GM19395 (cell line): ENCODE data around the gene ACP1.

Experiments
- ATAC-seq: cut with Tn5 transposase; IDR thresholded peaks from one replicate; pipeline ENCODE4 v1.9.1; 2021; ENCODE audit warnings: mild to moderate bottlenecking, moderate library complexity; ENCODE audit not compliant: unreplicated experiment

ACP1 gene

DNA sequence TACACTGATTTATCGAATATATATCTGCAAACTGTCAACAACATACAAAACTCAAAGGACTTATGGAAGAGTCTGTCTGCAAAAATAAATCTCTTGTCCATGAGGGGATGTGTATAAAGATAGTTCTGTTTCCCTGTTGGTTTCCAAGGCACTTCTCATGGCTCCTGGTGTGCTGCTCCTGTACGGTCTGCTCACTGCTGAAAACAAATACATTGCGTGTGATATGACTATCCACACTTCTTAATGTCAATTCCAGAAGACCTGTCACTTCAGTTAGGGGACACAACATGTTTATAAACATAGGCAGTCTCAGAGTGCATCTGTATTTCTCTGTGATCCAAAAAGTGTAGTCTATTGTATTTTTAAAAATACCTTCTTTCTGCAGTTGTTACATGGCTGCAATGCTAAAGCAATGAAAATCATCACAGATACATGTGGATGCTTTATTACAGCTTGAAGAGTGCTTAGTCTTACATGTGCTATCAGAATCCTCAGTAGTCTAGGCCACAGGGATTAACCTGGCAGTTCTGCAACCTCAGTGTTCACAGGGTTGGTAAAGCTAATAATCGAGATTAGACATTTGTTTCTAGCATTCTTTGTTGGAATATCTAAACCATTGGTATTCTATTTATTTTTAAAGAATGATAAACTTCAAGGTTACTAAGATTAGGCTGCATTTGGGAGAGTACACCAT is 15.4 kb downstream of the ACP1 start:
- ATAC-seq = no peak

DNA sequence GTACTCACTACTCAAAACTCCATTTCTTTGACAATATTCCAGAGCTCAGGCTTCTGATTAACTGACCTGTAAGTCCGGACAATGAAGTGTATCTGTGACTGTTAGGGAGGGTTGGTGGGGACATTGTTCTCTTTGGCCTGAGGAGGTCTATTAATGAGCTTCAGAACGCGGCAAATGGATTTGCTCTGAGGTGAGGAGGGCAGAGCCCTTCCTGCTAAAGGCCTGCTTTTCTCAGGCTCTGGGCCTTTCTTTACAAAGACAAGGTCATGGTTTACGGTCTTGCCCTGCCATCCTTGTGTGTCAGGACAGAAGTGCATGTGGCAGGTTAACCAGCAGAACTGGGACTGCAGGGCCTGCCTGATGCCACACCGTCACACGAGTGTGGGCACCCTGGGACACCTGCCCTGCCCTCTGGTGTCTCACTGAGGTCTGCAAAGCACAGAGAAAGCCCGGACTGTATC is 15.9 kb downstream of the ACP1 start:
- no peak for ATAC-seq

GRCh38 chr2:281381-281780 is 16.6 kb downstream of the ACP1 start:
- ATAC-seq = no peak

DNA sequence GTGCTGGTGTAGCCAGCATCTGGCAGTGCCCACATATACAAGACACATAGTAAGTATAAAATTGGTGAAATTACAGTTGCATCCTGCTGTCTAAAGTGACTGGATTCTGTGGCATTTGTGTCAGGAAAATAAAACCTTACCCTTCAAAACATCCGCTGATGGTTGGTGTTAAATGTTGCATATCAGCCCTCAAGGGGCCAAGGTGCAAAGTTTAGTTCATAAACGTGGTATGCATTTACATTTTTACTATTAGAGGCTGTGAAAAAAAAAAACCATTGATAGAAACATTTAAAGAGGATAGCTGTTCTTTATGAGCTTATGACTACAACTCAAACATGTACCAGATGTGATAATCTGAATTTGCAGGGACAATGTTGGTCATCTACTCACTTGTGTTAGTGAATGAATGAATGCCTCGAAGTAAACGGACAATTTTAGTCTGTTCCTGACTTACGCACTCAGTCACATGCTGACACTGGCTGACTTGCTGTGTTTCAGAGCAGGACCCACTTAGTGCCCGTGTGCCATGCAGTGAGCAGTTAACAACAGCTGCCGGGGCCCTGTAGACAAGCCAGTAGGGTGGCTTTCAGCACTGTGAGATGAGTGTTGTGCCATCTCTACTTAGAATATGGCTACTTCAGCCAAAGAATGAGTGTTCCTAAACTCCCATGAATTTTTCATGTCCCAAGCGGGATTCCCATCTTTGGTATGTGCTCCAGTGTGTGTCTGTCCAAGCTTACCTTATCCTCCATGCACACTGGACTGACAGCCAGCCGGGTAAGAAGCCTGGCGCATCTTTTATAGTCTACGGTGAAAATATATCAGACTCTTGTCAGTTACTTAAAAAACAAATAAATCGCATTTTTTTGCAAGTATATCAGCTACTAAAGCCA is 17.9 kb downstream of the ACP1 start:
- ATAC-seq = no peak

DNA sequence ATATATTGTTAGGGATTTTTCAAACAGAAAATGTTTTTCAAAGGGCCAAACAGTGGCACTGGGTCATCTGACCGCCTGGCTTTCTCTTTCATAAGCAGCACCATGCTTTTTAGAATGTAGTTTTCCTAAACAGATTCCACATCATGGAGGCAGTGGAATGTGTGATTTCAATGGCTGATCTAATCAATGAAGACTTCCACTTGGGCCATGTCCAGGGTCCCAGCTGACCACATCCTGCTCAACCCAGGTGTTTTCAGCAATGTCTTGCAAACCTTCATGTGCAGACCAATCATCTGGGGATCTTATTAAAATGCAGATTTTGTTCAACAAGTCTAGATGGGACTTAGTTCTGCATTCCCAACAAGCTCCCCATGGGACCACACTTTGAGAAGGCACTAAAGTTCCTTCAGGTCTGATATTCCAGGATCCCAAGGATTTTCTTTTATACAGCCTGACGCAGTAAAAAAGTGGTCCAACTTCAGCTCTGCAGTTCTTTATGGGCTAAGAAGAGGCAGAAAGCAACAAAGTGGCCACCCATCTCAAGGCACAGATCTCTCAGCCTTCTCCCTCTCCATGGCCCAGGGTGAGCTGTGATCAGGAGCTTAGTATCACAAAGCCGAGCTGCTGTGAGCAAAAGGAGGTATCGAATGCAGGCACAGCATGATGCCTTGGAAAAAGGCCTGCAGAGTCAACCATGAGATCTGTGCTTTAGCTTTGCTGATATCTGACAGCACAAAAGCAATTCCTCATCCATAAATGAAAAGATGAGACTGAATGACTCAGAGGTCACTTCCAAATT is 19.4 kb downstream of the ACP1 start:
- no peak for ATAC-seq

DNA sequence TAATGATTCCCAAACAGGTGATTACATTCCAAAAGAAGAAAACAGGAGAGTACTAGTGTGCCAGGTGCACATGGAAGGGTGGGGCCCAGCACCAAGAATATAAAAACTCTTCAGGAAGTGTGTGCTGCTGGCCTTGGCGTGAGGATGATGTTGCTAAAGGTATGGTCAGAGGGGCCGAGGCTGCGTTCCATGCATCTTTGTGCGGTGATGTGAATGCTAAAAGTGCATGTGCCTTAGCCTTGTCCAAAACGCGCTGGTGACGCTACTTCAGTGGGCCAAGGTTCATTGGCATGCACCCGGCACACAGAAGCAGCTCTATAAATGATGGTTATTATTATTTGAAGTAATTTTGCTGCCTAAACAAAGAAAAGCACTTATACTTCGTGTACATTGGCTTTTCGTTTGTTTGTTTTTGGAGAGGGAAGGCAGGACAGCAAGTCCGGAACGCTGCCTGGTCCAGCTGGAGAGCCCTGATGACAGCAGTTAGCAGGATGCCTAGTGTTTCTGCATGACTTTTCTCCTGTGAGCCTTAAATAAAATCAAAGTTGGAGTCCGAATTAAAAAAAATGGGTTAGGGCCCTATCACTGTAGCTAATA is 20.2 kb downstream of the ACP1 start:
- ATAC-seq = no peak

GRCh38 chr2:285531-285930 is 20.8 kb downstream of the ACP1 start:
- ATAC-seq = no peak

GRCh38 chr2:286035-286434 is 21.3 kb downstream of the ACP1 start:
- ATAC-seq = no peak

- no peak for ATAC-seq
Measured at GRCh38 chr2:286774-287392, 22.1 kb downstream of the ACP1 start.

GRCh38 chr2:287471-287885 is 22.7 kb downstream of the ACP1 start:
- no peak for ATAC-seq

DNA sequence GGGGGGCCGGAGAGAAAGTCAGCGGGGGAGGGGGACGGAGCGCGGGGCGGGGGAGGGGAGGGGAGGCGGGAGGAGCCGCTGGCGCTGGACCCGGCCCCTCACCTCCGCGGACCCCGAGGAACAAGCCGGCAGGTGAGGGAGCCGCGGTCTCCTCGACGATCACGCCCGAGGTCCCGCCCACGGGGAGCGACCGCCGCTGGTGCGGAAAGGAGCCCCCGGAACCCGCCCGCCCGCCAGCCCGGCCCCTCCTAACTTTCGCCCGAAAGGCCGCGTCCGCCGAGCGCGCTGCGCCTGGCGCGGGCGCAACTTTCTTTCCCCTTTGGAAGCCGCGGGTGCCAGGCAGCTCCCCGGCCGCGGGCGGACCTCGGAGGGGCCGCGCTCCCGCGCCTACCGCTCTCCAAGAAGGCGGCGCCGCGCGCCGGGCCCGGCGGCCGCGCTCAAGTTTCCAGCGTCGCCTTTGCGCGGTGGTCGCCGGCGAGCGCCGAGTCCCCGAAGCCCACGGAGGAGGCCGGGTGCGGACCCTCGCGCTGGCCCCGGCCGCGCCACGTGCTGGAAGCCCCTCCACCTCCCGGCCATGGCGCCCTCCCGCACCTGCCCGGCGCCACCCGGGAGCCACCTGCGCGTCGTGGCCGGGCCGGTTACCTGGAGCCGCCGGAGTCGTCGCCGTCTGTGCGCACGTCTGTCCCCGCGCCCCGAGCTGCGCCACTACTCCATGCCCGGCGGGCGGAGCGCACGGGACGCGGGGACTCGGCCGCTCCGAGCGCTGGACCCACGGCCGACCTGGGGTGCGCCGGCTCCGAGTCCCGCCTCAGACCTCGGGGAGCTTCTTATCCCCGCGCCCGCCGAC is 23.4 kb downstream of the ACP1 start, which contains the start of gene ALKAL2:
Gene ALKAL2, minus strand, starts transcription at position 181 of the 847 bp plus-strand sequence. CDS start 256 bp downstream, outside the sequence.
- no peak for ATAC-seq

GRCh38 chr2:288758-289361 is 24.1 kb downstream of the ACP1 start:
- ATAC-seq = no peak

DNA sequence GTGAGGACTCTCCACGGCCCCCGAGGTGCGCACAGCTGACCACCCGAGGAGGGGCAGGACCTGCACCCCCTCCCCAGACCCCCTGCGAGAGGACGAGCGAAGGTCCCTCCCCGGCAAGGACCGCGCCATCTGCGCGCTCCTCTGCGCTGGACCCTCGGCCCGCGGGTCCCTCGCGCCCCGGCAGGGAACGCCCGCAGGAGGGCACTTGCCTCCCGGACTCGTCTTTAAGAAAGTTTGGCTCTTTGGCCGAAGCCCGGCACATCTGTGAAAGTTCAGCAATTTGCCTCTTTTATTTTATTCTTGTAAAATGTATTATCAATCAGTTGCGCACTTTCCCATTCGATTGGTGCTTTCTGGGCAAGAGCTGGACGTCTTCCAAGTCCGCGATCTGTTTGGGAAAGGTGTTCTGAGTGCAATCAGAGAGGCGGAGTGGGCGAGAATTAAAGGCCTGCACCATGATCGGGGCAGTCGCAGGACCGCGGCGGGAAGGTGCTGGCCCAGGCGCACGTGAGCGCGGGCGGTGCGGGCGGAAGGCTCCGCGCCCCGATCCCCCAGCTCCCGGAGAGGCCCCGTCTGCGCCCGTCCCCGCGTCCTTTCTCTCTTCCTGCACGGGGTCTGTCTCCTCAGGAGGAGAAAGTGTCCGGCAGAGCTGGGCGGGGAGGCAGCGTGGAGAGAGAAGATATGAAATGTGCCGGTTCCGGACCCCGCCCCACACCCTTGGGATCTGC is 24.8 kb downstream of the ACP1 start:
- no peak for ATAC-seq

DNA sequence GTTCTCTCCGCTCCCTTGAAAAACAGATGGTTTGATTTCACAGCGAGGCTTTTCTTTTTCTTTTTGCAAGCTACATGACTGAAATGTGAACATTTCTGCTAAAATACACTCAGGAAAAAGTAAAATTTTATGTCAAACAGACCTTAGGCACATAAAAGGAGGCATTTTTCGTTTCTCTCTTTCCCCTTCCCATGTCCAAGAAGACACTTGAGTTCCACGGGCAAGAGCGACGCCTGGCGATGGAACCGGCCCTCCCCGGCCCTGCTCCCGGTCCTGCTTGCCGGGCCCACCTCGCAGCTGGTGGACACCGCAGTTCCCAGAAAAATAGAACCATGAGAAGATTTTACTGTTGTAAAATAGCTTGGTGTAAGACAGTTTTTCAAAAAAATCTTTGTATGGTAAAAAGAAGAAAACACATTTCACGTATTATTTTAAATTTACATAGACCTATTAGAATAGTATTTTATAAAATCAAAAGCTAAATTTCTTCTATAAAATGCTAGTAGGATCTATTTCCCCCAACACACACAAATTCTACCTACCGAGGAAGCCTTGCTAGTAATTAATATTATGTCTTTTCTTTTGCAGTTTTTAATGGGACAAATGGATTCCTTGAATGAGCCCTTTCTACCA is 25.5 kb downstream of the ACP1 start:
- ATAC-seq = no peak

GRCh38 chr2:295090-295489 is 30.3 kb downstream of the ACP1 start:
- no peak for ATAC-seq

DNA sequence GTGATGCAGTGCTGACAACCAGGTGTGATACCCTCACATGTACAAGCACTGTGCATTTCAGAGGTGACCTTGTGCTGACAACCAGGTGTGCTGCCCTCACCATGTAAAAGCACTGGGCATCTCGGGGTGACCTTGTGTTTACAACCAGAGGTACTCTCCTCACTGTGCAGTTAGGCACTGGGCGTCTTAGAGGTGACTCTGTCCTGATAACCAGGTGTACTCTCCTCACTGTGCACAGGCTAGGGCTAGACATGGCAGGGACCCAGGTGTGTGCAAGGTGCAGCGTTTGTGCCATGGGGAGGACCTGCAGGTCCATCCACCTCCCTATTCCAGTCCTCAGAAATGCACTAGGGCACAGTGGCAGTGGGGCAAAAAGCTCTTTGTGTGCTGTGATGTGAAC is 31.6 kb downstream of the ACP1 start:
- ATAC-seq = no peak

GRCh38 chr2:305366-305765 is 40.6 kb downstream of the ACP1 start:
- no peak for ATAC-seq
